ENCODE data around the gene OPA1. TPM values are rescaled to one million over a fixed set of nuclear protein-coding genes. Genes with fewer than 3 reads are reported as not detected.

Gene OPA1
- total RNA-seq: 42.9 TPM

DNA sequence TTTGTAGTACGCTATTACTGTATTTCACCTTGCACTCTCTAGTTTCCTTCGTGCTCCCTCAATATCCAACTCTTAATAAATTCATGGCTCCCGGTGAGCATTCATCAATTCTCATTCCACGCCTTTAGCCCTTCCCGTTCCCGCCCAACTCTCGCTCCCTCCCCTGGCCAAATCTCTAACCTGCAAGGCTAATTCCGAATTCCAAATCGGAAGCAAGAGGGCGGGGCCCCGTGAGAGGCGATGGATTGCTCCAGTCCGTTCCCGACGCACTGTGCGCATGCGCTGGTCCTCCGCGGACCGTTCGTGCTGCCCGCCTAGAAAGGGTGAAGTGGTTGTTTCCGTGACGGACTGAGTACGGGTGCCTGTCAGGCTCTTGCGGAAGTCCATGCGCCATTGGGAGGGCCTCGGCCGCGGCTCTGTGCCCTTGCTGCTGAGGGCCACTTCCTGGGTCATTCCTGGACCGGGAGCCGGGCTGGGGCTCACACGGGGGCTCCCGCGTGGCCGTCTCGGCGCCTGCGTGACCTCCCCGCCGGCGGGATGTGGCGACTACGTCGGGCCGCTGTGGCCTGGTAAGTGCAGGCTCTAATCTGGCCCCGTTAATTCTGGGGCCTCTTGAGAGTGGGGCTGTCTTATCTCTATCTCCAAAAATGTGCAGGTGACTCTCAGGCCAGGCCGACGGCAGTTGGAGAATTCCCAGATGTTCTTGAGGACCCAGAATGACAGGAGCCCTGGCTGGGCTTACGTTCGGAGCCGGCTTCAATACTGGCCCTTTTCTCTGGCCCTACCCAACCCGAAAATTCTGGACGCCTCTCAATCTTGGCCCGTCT is at the start of gene OPA1:
OPA1 (plus strand) TSS at position 368 of the 827 bp plus-strand sequence; CDS start at position 538, 170 bp downstream.

GRCh38 chr3:193554811-193555210 is 38.2 kb upstream of the OPA1 start, which contains the start of gene ATP13A4:
Gene ATP13A4 (minus strand): TSS chr3:193554895. CDS start chr3:193554799, 96 bp downstream.

Small RNA genes lying within 50 kb of the gene (small RNA-seq; reads per million reads assigned to genes)
- gene RF00019 (ENCODE audit: low replicate concordance): not detected
- not detected for gene RN7SL447P (ENCODE audit: low replicate concordance)

Other genes with a start within 250 kb of the OPA1 start
- not detected for gene ATP13A5, start 214.5 kb upstream of the OPA1 start, total RNA-seq
- 2.9 TPM for gene ATP13A4, start 38.3 kb upstream of the OPA1 start, total RNA-seq

Data from metanephros (tissue), 2 donors.